Effector memory CD4-positive, alpha-beta T cell (primary cell): ENCODE results near the gene PKD1L1.

ENCODE experiments used
- DNase-seq, 3 donors: peaks; one replicate each; pipeline ENCODE4 v3.0.0-alpha.2; 2020
- H3K27ac ChIP-seq: 2 replicates; pipeline ENCODE4 v1.7.0; 2013; ENCODE audit warnings: mild to moderate bottlenecking, low read length, moderate library complexity; ENCODE audit not compliant: insufficient read depth, poor library complexity, severe bottlenecking
- H3K27me3 ChIP-seq: replicated peaks from 2 replicates; pipeline ENCODE4 v1.7.0; 2013; ENCODE audit warnings: mild to moderate bottlenecking, low read length; ENCODE audit not compliant: insufficient read depth, control insufficient read depth, poor library complexity, severe bottlenecking
- H3K36me3 ChIP-seq: 2 replicates; pipeline ENCODE4 v1.7.0; 2013; ENCODE audit warnings: mild to moderate bottlenecking, low read length, moderate library complexity; ENCODE audit not compliant: control insufficient read depth, insufficient read depth
- H3K4me1 ChIP-seq: 2 replicates; pipeline ENCODE4 v1.7.0; 2013; ENCODE audit warnings: low read length, mild to moderate bottlenecking; ENCODE audit not compliant: control insufficient read depth, insufficient read depth, poor library complexity, severe bottlenecking
- H3K4me3 ChIP-seq: 2 replicates; pipeline ENCODE4 v1.7.0; 2013; ENCODE audit warnings: low read length, low read depth, mild to moderate bottlenecking; ENCODE audit not compliant: insufficient read depth, poor library complexity, severe bottlenecking
- H3K9me3 ChIP-seq: 2 replicates; pipeline ENCODE4 v1.7.0; 2013; ENCODE audit warnings: mild to moderate bottlenecking, low read length, moderate library complexity; ENCODE audit not compliant: control insufficient read depth

Gene PKD1L1

DNA sequence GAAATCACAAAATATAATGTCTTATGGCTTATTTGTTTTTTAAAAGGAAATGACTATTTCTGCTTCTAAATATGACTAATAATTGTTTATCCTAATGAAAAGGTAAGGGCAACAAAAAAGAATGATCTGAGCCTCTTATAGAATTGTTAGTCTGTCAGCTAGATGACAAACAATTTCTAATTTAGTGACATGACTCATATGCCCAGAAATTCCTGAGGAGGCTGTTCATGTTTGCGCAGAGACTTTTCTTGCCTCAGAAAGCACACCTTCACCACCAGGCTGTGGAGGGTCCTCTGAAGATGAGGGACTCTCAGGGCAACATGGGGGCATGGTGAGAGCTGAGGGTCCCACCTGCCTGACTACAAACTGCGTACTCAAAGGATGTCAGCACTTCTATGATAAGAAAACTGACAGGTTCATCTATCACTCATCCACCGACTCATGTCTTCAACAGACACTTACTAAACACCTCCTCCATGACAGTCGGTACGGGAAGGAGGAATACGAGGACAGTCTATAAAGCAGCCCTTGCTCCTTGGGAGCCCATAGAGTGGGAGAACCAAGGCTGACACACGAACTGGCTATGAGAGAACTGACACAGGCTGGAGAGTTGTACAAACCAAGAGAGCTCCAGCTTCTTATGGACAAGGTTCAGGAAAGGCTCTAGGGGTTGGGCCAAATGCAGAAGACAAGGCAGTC is 102.0 kb downstream of the PKD1L1 start:
- Histone ChIP-seq H3K27ac (no peak overlapping the region), H3K4me3 (no peak overlapping the region), H3K27me3 (no peaks in the 10 kb centered on the region), H3K4me1 (no peaks in the 10 kb centered on the region), H3K9me3 (no peaks in the 10 kb centered on the region), H3K36me3 (no peaks in the 10 kb centered on the region)
- DNase-seq, result no peak

DNA sequence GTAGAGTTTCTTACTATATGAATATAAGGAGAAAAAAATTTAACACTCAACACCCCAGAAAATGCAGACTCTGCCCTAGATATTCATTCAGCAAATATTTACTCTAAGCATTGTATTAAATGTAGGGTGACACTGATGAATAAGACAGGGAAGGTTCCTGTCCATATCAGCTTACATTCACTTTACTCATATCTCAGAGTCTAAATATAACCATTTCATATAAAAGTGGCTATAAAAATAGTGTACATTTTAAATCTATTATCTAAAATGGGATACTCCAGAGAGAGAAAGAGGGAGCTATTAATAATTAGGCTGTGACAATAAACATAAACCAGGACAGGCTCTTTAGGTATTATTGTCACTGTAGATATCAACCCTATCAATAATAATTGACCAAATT is 104.0 kb downstream of the PKD1L1 start:
- Histone ChIP-seq H3K4me1 (no peaks in the 10 kb centered on the region), H3K9me3 (no peaks in the 10 kb centered on the region), H3K27ac (no peak overlapping the region), H3K36me3 (no peaks in the 10 kb centered on the region), H3K27me3 (no peaks in the 10 kb centered on the region), H3K4me3 (no peak overlapping the region)
- no peak for DNase-seq

DNA sequence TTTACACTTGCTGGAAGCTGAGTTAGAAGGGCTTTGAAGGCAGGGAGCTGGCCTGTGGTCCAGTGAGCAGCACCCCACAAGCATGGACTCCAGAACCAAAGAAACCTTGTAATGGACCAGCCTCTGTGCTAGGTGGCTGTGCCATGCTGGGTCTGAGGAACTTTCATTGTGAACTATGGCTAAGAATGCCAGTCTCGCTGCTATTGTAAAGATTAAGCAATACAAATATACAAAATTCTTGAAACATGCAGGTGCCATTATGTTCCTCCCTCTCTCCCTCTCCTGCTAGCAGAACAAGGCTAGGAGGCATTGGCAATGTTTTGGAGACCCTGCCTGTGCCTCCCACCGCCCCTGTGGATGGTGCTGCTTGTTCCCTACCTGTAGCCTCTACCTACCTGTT is 105.0 kb downstream of the PKD1L1 start:
- H3K4me1 ChIP-seq, result no peaks in the 10 kb centered on the region
- H3K27ac ChIP-seq, result no peak overlapping the region
- H3K9me3 ChIP-seq, result no peaks in the 10 kb centered on the region
- no peaks in the 10 kb centered on the region for H3K36me3 ChIP-seq
- DNase-seq, result no peak
- no peak overlapping the region for H3K4me3 ChIP-seq
- H3K27me3 ChIP-seq, result no peaks in the 10 kb centered on the region

DNA sequence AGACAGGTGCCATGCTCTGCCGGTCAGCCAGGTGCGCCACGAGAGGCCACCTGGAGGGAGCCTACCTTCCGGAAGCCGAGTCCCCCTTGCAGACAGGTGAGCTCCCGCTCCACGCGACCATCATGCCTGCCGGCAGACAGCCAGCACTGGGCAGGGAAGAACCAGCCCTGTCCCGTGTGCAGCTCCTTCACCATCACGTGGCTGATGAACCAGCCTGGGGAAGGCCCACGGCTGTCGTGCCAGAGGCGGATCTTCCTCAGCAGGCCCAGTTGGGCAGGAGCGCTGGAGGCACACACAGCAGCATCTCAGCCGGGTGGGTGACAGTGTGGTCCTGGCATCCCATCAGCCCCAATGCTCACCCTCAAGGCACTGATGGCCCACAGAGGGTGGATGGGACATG is 108.9 kb downstream of the PKD1L1 start:
- Histone ChIP-seq H3K36me3 (no peaks in the 10 kb centered on the region), H3K4me3 (no peak overlapping the region), H3K9me3 (no peaks in the 10 kb centered on the region), H3K4me1 (no peaks in the 10 kb centered on the region), H3K27ac (no peak overlapping the region), H3K27me3 (no peaks in the 10 kb centered on the region)
- DNase-seq, result no peak

DNA sequence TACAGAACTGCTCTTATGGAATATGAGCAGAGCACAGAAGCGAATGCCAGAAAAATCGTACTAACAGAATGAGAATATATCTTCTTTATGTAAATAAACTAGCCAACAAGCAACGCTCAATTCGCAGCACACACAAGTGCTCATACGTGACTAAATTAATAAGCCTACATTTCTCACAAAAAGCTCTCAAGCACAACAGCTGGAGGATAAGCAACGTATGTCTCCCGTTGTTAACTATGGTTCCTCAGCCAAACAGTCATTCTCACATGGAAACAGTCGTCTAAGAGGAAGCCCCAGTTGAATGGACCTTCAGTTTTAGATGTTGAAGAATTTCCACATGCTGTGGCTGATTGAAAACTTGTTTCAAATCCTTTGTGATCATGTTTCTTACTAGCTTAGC is 110.4 kb downstream of the PKD1L1 start:
- Histone ChIP-seq H3K36me3 (no peaks in the 10 kb centered on the region), H3K4me3 (no peak overlapping the region), H3K9me3 (no peaks in the 10 kb centered on the region), H3K4me1 (no peaks in the 10 kb centered on the region), H3K27me3 (no peaks in the 10 kb centered on the region), H3K27ac (no peak overlapping the region)
- DNase-seq, result no peak

DNA sequence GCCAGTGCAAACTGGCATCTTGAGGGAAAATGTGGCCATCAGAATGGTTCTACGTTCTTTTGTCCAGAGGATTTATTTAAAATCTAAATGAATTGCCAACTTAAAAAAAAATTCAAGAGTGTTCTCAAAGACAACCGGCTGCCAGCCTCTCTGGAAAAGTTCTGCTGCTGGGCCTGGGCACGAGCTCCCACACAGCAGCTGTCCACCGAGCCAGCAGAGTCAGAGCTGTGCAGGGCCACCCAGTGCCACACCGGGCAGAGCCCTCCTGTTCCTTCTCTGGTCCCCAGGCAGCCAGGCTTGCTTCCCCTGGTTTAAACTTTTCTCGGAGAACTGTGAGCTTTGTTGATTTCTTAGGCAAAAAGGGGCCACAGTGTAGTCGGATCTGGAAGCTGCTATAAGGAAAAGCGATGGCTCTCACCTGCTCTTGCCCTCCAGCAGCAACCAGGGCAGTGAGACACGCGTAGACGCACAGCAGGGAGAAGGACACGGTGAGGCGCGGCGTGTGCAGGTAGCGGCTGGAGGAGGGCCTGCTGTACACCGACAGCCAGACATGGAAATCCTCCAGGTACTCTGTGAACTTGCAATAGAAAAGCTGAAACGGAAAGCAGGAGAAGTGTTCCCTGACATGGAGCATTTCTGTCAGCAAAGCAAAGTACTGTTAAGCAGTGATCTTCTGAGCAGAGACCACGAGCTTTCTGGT is 111.6 kb downstream of the PKD1L1 start:
- Histone ChIP-seq H3K36me3 (no peaks in the 10 kb centered on the region), H3K27ac (no peak overlapping the region), H3K9me3 (no peaks in the 10 kb centered on the region), H3K4me3 (no peak overlapping the region), H3K4me1 (no peaks in the 10 kb centered on the region), H3K27me3 (no peaks in the 10 kb centered on the region)
- DNase-seq, result no peak

DNA sequence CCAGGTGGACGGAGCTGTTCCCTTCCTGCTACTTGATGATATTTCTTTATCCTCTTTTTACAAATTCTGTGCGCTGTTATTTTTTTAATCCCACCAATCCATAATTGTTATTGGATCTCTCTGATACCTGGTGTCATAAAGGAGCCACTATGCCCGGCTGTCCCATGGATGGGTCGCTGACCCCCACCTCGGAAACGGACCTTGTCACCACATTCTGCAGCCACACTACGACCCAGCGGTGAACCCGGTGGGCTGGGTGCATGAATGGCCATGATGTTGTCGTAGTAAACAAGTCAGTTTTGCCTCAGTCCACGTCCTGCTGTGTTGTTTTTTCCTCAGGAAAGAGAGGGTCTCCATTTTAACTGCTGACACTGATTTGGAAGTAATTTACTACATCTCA is 112.2 kb downstream of the PKD1L1 start:
- H3K27ac ChIP-seq, result no peak overlapping the region
- H3K27me3 ChIP-seq, result no peaks in the 10 kb centered on the region
- H3K4me1 ChIP-seq, result no peaks in the 10 kb centered on the region

DNA sequence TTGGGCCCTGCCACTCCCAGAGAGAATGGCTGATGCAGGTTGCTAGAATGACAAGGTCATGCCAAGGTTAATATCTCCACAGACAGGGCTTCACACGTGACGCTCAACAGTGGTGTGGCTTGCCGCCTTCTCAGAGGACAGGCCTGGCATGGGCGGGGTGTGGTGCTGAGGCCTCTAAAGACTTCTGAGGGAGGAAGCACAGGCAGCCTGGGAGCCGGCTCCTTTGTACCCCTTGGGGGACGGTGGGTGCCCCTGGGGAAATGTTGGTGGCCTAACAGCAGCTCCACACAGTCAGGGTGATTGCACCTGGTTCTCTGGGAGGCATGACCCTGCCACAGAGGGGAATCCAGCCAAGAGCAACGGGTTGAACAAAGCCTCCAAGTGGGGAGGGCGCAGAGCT is 115.1 kb downstream of the PKD1L1 start:
- H3K27ac ChIP-seq, result no peak overlapping the region
- no peaks in the 10 kb centered on the region for H3K4me1 ChIP-seq
- H3K27me3 ChIP-seq, result no peaks in the 10 kb centered on the region
- H3K36me3 ChIP-seq, result no peaks in the 10 kb centered on the region
- no peaks in the 10 kb centered on the region for H3K9me3 ChIP-seq
- no peak overlapping the region for H3K4me3 ChIP-seq
- DNase-seq, result no peak

More for the DNA sequence above, 112.2 kb downstream of the PKD1L1 start:
- H3K9me3 ChIP-seq, result no peaks in the 10 kb centered on the region
- no peak for DNase-seq
- no peak overlapping the region for H3K4me3 ChIP-seq
- H3K36me3 ChIP-seq, result no peaks in the 10 kb centered on the region

DNA sequence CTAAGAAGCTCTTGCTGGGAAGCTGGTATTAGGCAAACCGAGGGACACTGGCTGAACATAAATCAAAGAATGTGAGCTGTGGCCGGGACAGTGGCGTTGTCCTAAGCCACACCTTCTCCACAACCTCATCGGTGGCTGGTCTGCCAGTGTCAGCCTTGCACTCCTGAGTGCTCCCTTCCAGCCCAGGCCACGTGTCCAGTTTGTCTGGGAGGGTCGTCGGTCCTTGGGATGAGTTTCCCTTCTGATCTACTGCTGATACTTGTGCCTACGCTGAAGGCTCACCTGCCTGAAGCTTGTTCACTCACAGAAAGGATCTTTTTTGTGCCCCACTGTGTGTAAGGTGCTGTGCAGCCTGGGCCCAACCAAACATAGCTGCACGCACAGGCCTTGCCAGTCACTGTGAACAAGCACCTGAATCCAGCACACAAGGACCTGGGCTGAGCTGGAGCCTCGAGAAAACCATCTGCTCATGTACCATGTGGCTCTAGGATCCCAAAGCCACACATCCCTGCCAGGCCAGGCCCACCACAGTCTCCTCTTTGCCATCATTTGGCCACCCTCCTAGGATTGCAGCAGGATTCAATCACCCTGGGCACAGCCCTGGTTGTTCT is 116.1 kb downstream of the PKD1L1 start:
- no peaks in the 10 kb centered on the region for H3K36me3 ChIP-seq
- no peaks in the 10 kb centered on the region for H3K27me3 ChIP-seq
- no peak overlapping the region for H3K27ac ChIP-seq
- no peaks in the 10 kb centered on the region for H3K4me1 ChIP-seq
- DNase-seq, result no peak
- no peaks in the 10 kb centered on the region for H3K9me3 ChIP-seq
- H3K4me3 ChIP-seq, result no peak overlapping the region

DNA sequence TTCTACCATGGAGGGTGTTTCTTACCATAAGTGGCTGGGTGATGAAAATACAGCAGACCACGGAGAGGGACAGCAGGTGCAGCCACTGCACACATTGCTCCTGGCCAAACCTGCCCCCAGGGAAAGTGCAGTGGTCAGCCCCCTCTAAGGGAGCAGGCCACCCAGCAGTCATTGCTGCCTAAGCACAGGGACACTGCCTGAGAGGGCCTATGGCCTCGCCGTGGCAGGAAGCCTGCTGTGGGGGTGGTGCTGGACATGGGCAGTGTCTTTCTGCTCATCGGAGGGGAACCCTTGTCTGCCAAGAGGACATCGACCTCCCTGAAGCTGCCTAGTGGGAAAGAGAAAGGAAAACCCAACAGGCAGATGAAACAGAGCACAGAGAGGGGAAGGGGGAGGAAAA is 118.3 kb downstream of the PKD1L1 start:
- Histone ChIP-seq H3K27me3 (no peaks in the 10 kb centered on the region), H3K4me1 (no peaks in the 10 kb centered on the region), H3K36me3 (no peaks in the 10 kb centered on the region), H3K9me3 (no peaks in the 10 kb centered on the region), H3K4me3 (no peak overlapping the region), H3K27ac (no peak overlapping the region)
- DNase-seq, result no peak
